ENCODE measurements around the gene CAMK1D. TPM values are rescaled to one million over a fixed set of nuclear protein-coding genes. Genes with fewer than 3 reads are reported as not detected.

Gene CAMK1D
- total and polyA plus RNA-seq, 10 of the 15 experiments (the other 5 are each of a cell fraction or from before 2014, with no cell fraction given), result 2.1 to 35.5 (median 14.7) TPM

DNA sequence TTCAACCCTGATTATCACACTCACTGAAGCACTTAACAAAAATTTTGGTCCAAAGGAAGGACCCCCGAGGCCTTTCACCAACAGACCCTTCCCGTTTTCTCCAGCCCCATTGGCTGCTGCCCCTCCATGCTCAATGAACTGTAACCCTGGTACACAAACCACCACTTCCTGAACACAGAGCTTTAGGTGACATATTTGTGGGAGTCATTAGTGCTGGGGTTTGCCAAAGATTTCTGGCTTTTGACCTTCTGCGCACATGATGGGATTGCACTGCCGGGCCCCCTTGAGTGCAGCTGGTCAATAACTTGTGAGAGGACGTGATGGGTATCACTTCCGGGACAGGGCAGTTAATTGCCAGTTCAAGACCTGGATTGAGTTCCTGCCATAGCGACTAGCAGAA is 9.0 kb upstream of the CAMK1D start (continued):
- TF ChIP-seq, protein P1, sequence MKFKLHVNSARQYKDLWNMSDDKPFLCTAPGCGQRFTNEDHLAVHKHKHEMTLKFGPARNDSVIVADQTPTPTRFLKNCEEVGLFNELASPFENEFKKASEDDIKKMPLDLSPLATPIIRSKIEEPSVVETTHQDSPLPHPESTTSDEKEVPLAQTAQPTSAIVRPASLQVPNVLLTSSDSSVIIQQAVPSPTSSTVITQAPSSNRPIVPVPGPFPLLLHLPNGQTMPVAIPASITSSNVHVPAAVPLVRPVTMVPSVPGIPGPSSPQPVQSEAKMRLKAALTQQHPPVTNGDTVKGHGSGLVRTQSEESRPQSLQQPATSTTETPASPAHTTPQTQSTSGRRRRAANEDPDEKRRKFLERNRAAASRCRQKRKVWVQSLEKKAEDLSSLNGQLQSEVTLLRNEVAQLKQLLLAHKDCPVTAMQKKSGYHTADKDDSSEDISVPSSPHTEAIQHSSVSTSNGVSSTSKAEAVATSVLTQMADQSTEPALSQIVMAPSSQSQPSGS (IDR thresholded peaks at IDR 0.05; ENCODE audit: low read length), result no peak
- TF ChIP-seq, protein P2, sequence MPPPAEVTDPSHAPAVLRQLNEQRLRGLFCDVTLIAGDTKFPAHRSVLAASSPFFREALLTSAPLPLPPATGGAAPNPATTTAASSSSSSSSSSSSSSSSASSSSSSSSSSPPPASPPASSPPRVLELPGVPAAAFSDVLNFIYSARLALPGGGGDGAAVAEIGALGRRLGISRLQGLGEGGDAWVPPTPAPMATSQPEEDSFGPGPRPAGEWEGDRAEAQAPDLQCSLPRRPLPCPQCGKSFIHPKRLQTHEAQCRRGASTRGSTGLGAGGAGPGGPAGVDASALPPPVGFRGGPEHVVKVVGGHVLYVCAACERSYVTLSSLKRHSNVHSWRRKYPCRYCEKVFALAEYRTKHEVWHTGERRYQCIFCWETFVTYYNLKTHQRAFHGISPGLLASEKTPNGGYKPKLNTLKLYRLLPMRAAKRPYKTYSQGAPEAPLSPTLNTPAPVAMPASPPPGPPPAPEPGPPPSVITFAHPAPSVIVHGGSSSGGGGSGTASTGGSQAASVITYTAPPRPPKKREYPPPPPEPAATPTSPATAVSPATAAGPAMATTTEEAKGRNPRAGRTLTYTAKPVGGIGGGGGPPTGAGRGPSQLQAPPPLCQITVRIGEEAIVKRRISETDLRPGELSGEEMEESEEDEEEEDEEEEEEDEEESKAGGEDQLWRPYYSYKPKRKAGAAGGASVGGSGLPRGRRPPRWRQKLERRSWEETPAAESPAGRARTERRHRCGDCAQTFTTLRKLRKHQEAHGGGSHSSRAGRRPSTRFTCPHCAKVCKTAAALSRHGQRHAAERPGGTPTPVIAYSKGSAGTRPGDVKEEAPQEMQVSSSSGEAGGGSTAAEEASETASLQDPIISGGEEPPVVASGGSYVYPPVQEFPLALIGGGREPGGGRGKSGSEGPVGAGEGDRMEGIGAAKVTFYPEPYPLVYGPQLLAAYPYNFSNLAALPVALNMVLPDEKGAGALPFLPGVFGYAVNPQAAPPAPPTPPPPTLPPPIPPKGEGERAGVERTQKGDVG (CRISPR knock-in tag; IDR thresholded peaks at IDR 0.05), result no peak
- TF ChIP-seq POU2F2 (IDR thresholded peaks at IDR 0.05; ENCODE audit: borderline replicate concordance, low read depth, low read length) (no peak), FOS (IDR thresholded peaks at IDR 0.05; ENCODE audit: borderline replicate concordance, extremely low read depth, insufficient read length) (no peak), YY1 (IDR thresholded peaks at IDR 0.05; ENCODE audit: low read depth, low read length) (no peak), EZH2 (IDR thresholded peaks at IDR 0.05; ENCODE audit: borderline replicate concordance, control insufficient read depth, low read depth, low read length) (no peak), NR2F1 (conservative IDR thresholded peaks at IDR 0.05) (peak; percentile 58; the same call in 1 of the 2 replicates), ATF7 (IDR thresholded peaks at IDR 0.05; ENCODE audit: low read depth) (no peak), BRCA1 (IDR thresholded peaks at IDR 0.05; ENCODE audit: low read depth, low read length) (no peak), BMI1 (IDR thresholded peaks at IDR 0.05; ENCODE audit: borderline replicate concordance) (no peak), RUNX3 (IDR thresholded peaks at IDR 0.05; ENCODE audit: low read length) (peak; percentile 34; the same call in 1 of the 2 replicates), CREM (IDR thresholded peaks at IDR 0.05; ENCODE audit: low read depth) (no peak), NR2C1 (IDR thresholded peaks at IDR 0.05) (peak; percentile 35; the same call in 1 of the 2 replicates), SIX5 (IDR thresholded peaks at IDR 0.05; ENCODE audit: low read depth, low read length, severe bottlenecking) (no peak)
- TF ChIP-seq, protein P3, sequence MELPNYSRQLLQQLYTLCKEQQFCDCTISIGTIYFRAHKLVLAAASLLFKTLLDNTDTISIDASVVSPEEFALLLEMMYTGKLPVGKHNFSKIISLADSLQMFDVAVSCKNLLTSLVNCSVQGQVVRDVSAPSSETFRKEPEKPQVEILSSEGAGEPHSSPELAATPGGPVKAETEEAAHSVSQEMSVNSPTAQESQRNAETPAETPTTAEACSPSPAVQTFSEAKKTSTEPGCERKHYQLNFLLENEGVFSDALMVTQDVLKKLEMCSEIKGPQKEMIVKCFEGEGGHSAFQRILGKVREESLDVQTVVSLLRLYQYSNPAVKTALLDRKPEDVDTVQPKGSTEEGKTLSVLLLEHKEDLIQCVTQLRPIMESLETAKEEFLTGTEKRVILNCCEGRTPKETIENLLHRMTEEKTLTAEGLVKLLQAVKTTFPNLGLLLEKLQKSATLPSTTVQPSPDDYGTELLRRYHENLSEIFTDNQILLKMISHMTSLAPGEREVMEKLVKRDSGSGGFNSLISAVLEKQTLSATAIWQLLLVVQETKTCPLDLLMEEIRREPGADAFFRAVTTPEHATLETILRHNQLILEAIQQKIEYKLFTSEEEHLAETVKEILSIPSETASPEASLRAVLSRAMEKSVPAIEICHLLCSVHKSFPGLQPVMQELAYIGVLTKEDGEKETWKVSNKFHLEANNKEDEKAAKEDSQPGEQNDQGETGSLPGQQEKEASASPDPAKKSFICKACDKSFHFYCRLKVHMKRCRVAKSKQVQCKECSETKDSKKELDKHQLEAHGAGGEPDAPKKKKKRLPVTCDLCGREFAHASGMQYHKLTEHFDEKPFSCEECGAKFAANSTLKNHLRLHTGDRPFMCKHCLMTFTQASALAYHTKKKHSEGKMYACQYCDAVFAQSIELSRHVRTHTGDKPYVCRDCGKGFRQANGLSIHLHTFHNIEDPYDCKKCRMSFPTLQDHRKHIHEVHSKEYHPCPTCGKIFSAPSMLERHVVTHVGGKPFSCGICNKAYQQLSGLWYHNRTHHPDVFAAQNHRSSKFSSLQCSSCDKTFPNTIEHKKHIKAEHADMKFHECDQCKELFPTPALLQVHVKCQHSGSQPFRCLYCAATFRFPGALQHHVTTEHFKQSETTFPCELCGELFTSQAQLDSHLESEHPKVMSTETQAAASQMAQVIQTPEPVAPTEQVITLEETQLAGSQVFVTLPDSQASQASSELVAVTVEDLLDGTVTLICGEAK (IDR thresholded peaks at IDR 0.05; ENCODE audit: borderline replicate concordance), result no peak
- TF ChIP-seq, protein P4, sequence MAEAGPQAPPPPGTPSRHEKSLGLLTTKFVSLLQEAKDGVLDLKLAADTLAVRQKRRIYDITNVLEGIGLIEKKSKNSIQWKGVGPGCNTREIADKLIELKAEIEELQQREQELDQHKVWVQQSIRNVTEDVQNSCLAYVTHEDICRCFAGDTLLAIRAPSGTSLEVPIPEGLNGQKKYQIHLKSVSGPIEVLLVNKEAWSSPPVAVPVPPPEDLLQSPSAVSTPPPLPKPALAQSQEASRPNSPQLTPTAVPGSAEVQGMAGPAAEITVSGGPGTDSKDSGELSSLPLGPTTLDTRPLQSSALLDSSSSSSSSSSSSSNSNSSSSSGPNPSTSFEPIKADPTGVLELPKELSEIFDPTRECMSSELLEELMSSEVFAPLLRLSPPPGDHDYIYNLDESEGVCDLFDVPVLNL (IDR thresholded peaks at IDR 0.05; ENCODE audit: low read depth, low read length), result no peak
- TF ChIP-seq, protein P5, sequence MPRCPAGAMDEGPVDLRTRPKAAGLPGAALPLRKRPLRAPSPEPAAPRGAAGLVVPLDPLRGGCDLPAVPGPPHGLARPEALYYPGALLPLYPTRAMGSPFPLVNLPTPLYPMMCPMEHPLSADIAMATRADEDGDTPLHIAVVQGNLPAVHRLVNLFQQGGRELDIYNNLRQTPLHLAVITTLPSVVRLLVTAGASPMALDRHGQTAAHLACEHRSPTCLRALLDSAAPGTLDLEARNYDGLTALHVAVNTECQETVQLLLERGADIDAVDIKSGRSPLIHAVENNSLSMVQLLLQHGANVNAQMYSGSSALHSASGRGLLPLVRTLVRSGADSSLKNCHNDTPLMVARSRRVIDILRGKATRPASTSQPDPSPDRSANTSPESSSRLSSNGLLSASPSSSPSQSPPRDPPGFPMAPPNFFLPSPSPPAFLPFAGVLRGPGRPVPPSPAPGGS (IDR thresholded peaks at IDR 0.05; ENCODE audit: borderline replicate concordance, insufficient read depth, low read depth, low read length, poor library complexity, severe bottlenecking), result no peak

Data from GM12878 (cell line).